ENCODE data around the gene CLIC3.

- TF ChIP-seq CTCF (IDR thresholded peaks at IDR 0.05) (no peak), POLR2A (IDR thresholded peaks at IDR 0.05) (no peak), POLR2AphosphoS5 (IDR thresholded peaks at IDR 0.05) (no peak), EP300 (IDR thresholded peaks at IDR 0.05; ENCODE audit: low read depth) (no peak)
Observed at GRCh38 chr9:137031904-137032640, 35.7 kb upstream of the CLIC3 start, which contains the start of gene FUT7.
